Measurements from ENCODE around the gene ACSF3. TPM values are rescaled to one million over a fixed set of nuclear protein-coding genes. Genes with fewer than 3 reads are reported as not detected.
A peak's percentile ranks its signal among the peaks of the same experiment; 100 is the strongest.
"Not testable (repeated sequence)": the region's sequence is repeated elsewhere in the genome, so short reads cannot be mapped to it uniquely, and the experiment has no call there.

The ACSF3 gene
- total and polyA plus RNA-seq, 2 experiments from 2014 or later: 20.7 to 28.0 TPM

DNA sequence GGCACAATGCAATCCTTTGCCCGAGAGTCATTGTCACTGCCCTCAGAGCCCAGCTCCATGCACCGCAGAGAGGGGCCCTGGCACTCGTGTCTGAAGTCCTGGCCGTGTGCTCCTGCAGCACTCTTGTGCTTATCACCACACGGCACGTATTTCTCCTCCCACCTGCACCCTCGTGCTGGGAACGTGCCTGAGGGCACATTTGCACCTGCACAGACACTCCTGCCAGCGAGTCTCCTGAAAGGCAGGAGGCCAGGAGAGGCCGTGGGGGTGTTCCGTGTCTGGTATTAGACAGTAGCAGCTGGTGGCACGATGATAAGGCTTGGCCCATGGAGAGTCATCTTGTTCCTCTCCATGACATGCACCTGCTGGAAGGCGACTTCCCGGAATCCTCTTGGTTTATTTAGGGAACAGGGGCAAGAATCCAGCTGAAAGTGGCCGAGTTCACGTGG is 3.4 kb upstream of the ACSF3 start:
- no peak for DNase-seq (ENCODE audit: low spot score)
- H3K36me3 ChIP-seq (replicated peaks; ENCODE audit: insufficient read depth, low read depth): no peaks in the 10 kb centered on the region
- no peak overlapping the region for H3K4me3 ChIP-seq
- no peaks in the 10 kb centered on the region for H3K9me2 ChIP-seq (replicated peaks; ENCODE audit: insufficient read depth)
- H3K4me2 ChIP-seq: no peak overlapping the region
- H3K79me2 ChIP-seq: peaks cover 15% of the 10 kb centered on the region
- H3K4me1 ChIP-seq (ENCODE audit: insufficient read depth): peaks cover 6% of the 10 kb centered on the region
- no peak overlapping the region for H3K27ac ChIP-seq
- H3K9me3 ChIP-seq (ENCODE audit: low read depth): no peaks in the 10 kb centered on the region
- H4K20me1 ChIP-seq (ENCODE audit: insufficient read depth, poor library complexity, severe bottlenecking): no peaks in the 10 kb centered on the region
- TF ChIP-seq, protein P1, sequence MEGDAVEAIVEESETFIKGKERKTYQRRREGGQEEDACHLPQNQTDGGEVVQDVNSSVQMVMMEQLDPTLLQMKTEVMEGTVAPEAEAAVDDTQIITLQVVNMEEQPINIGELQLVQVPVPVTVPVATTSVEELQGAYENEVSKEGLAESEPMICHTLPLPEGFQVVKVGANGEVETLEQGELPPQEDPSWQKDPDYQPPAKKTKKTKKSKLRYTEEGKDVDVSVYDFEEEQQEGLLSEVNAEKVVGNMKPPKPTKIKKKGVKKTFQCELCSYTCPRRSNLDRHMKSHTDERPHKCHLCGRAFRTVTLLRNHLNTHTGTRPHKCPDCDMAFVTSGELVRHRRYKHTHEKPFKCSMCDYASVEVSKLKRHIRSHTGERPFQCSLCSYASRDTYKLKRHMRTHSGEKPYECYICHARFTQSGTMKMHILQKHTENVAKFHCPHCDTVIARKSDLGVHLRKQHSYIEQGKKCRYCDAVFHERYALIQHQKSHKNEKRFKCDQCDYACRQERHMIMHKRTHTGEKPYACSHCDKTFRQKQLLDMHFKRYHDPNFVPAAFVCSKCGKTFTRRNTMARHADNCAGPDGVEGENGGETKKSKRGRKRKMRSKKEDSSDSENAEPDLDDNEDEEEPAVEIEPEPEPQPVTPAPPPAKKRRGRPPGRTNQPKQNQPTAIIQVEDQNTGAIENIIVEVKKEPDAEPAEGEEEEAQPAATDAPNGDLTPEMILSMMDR (IDR thresholded peaks at IDR 0.05; ENCODE audit: poor library complexity): no peak
- TF ChIP-seq EZH2phosphoT487 (IDR thresholded peaks at IDR 0.05; ENCODE audit: low read depth, severe bottlenecking, unreplicated experiment) (no peak), EZH2 (IDR thresholded peaks at IDR 0.05; ENCODE audit: borderline replicate concordance) (no peak)
- WGBS (ENCODE audit: low lambda C conversion rate, missing lambda C conversion rate): 68% methylated on average over 16 of the region's 16 CpGs
- no peak overlapping the region for H2AFZ ChIP-seq
- peaks cover 15% of the 10 kb centered on the region for H3K27me3 ChIP-seq

- H3K9me2 ChIP-seq (replicated peaks; ENCODE audit: insufficient read depth): no peaks in the 10 kb centered on the region
- peaks cover 22% of the 10 kb centered on the region for H3K79me2 ChIP-seq
- peaks cover 15% of the 10 kb centered on the region for H3K27me3 ChIP-seq
- no peak overlapping the region for H3K27ac ChIP-seq
- TF ChIP-seq EZH2 (IDR thresholded peaks at IDR 0.05; ENCODE audit: borderline replicate concordance): no peak
- no peak for TF ChIP-seq EZH2phosphoT487 (IDR thresholded peaks at IDR 0.05; ENCODE audit: low read depth, severe bottlenecking, unreplicated experiment)
- TF ChIP-seq, protein P1 (IDR thresholded peaks at IDR 0.05; ENCODE audit: poor library complexity): no peak
- no peaks in the 10 kb centered on the region for H3K36me3 ChIP-seq (replicated peaks; ENCODE audit: insufficient read depth, low read depth)
- no peak overlapping the region for H3K4me2 ChIP-seq
- no peak overlapping the region for H2AFZ ChIP-seq
- H4K20me1 ChIP-seq (ENCODE audit: insufficient read depth, poor library complexity, severe bottlenecking): no peaks in the 10 kb centered on the region
- 77% methylated on average over 17 of the region's 17 CpGs for WGBS (ENCODE audit: low lambda C conversion rate, missing lambda C conversion rate)
- H3K9me3 ChIP-seq (ENCODE audit: low read depth): no peaks in the 10 kb centered on the region
- no peak overlapping the region for H3K4me3 ChIP-seq
- no peak for DNase-seq (ENCODE audit: low spot score)
- H3K4me1 ChIP-seq (ENCODE audit: insufficient read depth): peaks cover 6% of the 10 kb centered on the region
Observed at GRCh38 chr16:89090669-89091426, 2.8 kb upstream of the ACSF3 start.

- H4K20me1 ChIP-seq (ENCODE audit: insufficient read depth, poor library complexity, severe bottlenecking): no peaks in the 10 kb centered on the region
- no peak overlapping the region for H3K4me2 ChIP-seq
- 74% methylated on average over 7 of the region's 7 CpGs for WGBS (ENCODE audit: low lambda C conversion rate, missing lambda C conversion rate)
- no peaks in the 10 kb centered on the region for H3K9me2 ChIP-seq (replicated peaks; ENCODE audit: insufficient read depth)
- no peaks in the 10 kb centered on the region for H3K9me3 ChIP-seq (ENCODE audit: low read depth)
- no peak overlapping the region for H3K4me3 ChIP-seq
- TF ChIP-seq EZH2phosphoT487 (IDR thresholded peaks at IDR 0.05; ENCODE audit: low read depth, severe bottlenecking, unreplicated experiment) (no peak), EZH2 (IDR thresholded peaks at IDR 0.05; ENCODE audit: borderline replicate concordance) (no peak)
- TF ChIP-seq, protein P1 (IDR thresholded peaks at IDR 0.05; ENCODE audit: poor library complexity): no peak
- H3K79me2 ChIP-seq: peaks cover 30% of the 10 kb centered on the region
- H3K27me3 ChIP-seq: peaks cover 15% of the 10 kb centered on the region
- H3K36me3 ChIP-seq (replicated peaks; ENCODE audit: insufficient read depth, low read depth): no peaks in the 10 kb centered on the region
- H3K4me1 ChIP-seq (ENCODE audit: insufficient read depth): peaks cover 6% of the 10 kb centered on the region
- no peak overlapping the region for H2AFZ ChIP-seq
- H3K27ac ChIP-seq: no peak overlapping the region
- DNase-seq (ENCODE audit: low spot score): no peak
Observed at GRCh38 chr16:89092013-89092412, 1.6 kb upstream of the ACSF3 start.

DNA sequence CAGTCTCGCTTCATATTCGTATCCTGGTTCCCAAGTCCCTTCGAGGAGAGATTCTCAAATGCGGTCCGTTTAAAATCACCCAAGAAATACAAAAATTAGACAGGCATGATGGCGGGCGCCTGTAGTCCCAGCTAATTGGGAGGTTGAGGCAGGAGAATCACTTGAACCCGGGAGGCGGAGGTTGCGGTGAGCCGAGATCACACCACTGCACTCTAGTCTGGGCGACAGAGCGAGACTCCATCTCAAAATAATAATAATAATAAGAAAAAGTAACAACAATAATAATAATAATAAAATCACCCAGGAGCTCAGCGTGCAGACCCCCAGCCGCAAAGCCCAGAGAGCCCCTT is 425 bp upstream of the ACSF3 start:
- Histone ChIP-seq H3K4me3 (peak overlapping the region; percentile 87), H3K27me3 (peaks cover 13% of the 10 kb centered on the region), H3K4me1 (ENCODE audit: insufficient read depth) (peaks cover 12% of the 10 kb centered on the region), H3K79me2 (peaks cover 40% of the 10 kb centered on the region), H2AFZ (peak overlapping the region; percentile 100), H3K4me2 (peak overlapping the region; percentile 89)
- H3K27ac ChIP-seq; DNase-seq (ENCODE audit: low spot score); H3K9me2 ChIP-seq (replicated peaks; ENCODE audit: insufficient read depth); H3K36me3 ChIP-seq (replicated peaks; ENCODE audit: insufficient read depth, low read depth); H3K9me3 ChIP-seq (ENCODE audit: low read depth); H4K20me1 ChIP-seq (ENCODE audit: insufficient read depth, poor library complexity, severe bottlenecking): not testable (repeated sequence)
- WGBS (ENCODE audit: low lambda C conversion rate, missing lambda C conversion rate): 74% methylated on average over 15 of the region's 15 CpGs

Data from hepatocyte (in vitro differentiated cells).